Activated CD8-positive, alpha-beta memory T cell treated with anti-CD3 and anti-CD28 coated beads for 48 hours (primary cell): ENCODE data around the gene ZNF462.

Source experiments
- DNase-seq, 3 experiments: peaks; one replicate each; pipeline ENCODE4 v3.0.0-alpha.2; 2020; ENCODE audit warnings: low read depth in 2 of 3, low spot score in 2 of 3

Gene ZNF462

GRCh38 chr9:106861640-106862109, 1.3 kb upstream of the ZNF462 start:
- DNase-seq = no peak

GRCh38 chr9:106862110-106862820, 701 bp upstream of the ZNF462 start:
- DNase-seq = no peak

GRCh38 chr9:106864373-106865143, 1.6 kb downstream of the ZNF462 start:
- DNase-seq = no peak

- DNase-seq = no peak
These were observed 3.3 kb downstream of the ZNF462 start for GRCh38 chr9:106866243-106866642.

- DNase-seq = no peak
These were observed 4.3 kb downstream of the ZNF462 start for GRCh38 chr9:106867286-106867685.

GRCh38 chr9:106868087-106868486, 5.1 kb downstream of the ZNF462 start:
- DNase-seq = no peak

- no peak for DNase-seq
These were observed 5.6 kb downstream of the ZNF462 start for GRCh38 chr9:106868565-106868964.

- DNase-seq = no peak
These were observed 6.1 kb downstream of the ZNF462 start for GRCh38 chr9:106869028-106869427.

- DNase-seq = no peak
These were observed 6.5 kb downstream of the ZNF462 start for GRCh38 chr9:106869458-106869857.

- DNase-seq = no peak
These were observed 9.7 kb downstream of the ZNF462 start for GRCh38 chr9:106872641-106873040.

GRCh38 chr9:106874031-106874430, 11.1 kb downstream of the ZNF462 start:
- no peak for DNase-seq

GRCh38 chr9:106874652-106875051, 11.7 kb downstream of the ZNF462 start:
- no peak for DNase-seq

GRCh38 chr9:106875529-106875928, 12.6 kb downstream of the ZNF462 start:
- no peak for DNase-seq

GRCh38 chr9:106877345-106877744, 14.4 kb downstream of the ZNF462 start:
- DNase-seq = no peak

GRCh38 chr9:106878081-106878837, 15.3 kb downstream of the ZNF462 start:
- DNase-seq = no peak

- DNase-seq = no peak
These were observed 16.0 kb downstream of the ZNF462 start for GRCh38 chr9:106878934-106879333.

GRCh38 chr9:106879439-106879882, 16.5 kb downstream of the ZNF462 start:
- no peak for DNase-seq

GRCh38 chr9:106880081-106880480, 17.1 kb downstream of the ZNF462 start:
- DNase-seq = no peak

GRCh38 chr9:106880863-106881262, 17.9 kb downstream of the ZNF462 start:
- DNase-seq = no peak

GRCh38 chr9:106883030-106883429, 20.1 kb downstream of the ZNF462 start:
- DNase-seq = no peak

GRCh38 chr9:106883626-106884190, 20.7 kb downstream of the ZNF462 start:
- DNase-seq = no peak
